ENCODE measurements around the gene WIPF3.

DNA sequence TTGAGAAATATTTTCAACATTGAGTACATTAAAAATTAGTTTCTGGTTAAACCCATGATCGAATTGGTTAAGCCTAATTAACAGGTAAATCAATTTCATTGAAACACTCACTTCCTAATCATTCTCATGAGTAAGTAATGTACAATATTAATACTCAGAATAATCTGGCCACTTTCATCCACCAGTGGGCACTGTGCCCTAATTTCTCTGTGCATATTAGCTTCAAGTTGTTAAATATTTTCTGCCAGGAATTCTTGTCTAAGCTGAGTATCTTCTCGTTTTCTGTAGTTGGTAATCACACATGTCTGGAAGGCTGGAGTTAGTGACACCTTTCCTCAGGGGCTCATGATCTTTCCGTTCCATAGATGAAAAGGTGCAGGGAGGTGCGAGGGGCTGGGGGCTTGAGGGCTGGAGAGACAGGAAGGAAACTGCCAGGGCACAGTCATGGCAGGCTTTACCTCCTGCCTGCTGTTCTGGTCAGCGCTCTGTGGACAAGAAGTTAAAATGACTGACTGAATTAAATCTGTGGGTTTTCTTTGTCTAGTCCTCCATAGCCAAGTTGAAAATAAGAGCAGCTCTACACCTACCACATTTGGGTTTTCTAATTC, 71.9 kb downstream of the WIPF3 start:
- TF ChIP-seq EZH2phosphoT487 (IDR thresholded peaks at IDR 0.05; ENCODE audit: insufficient read depth, low read depth) = no peak
- no peak for TF ChIP-seq EZH2 (IDR thresholded peaks at IDR 0.05; ENCODE audit: insufficient read depth, poor library complexity, severe bottlenecking)

All from GM23248 (cell line).